NCI-H1436 (cell line): ENCODE data around the gene GRM7.

Source experiments
- DNase-seq: peaks from one replicate; lab custom pipeline; 2025; lab: John Stamatoyannopoulos, UW

Gene GRM7

DNA sequence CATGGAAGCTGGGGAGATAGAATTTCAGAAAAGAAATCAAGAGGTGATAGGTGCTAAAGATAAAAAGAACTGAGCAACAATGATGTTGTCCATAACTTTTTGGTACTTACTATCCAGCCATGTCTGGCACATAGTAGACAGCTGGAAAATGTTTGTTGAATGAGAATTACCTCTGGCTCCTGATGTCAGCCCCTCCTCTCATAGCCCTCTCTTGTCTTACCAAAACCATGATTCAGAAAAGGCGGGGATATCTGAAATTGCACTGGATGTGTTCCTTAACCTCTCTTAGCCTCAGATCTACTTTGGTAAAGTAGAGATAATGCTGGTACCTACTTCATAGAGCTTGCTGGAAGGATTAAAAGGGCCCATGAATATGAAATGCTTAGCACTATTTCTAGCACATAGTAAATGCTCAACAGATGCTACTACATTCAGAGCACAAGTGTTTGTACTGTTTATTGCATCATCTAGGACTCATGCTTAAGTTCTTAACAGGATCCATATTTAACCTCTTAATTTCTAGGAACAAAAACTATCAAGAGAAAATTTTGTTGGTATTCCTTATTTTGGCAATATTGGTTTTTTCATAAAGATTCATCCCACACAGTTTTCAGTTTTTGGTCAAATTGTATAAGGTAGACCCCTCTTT lies 859.9 kb downstream of the GRM7 start:
- DNase-seq, result no peak

DNA sequence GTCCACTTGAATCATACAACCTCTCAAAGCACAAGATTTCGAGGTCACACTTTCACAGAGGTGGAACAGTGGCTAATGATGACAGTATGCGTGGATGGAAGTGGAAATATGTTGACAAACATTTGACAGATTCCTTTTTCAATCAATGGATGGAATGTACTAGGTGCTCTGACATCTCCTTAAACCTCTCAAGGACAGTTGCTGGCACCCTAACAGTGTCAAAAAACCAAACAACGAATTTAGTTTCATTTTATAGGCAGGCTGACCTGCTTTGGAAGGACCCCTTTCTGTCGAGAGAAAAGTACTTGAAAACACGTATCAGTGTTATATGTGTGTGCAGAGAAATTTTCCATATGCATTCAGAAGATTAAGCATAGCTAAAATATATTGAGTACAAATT lies 861.0 kb downstream of the GRM7 start:
- DNase-seq, result no peak

DNA sequence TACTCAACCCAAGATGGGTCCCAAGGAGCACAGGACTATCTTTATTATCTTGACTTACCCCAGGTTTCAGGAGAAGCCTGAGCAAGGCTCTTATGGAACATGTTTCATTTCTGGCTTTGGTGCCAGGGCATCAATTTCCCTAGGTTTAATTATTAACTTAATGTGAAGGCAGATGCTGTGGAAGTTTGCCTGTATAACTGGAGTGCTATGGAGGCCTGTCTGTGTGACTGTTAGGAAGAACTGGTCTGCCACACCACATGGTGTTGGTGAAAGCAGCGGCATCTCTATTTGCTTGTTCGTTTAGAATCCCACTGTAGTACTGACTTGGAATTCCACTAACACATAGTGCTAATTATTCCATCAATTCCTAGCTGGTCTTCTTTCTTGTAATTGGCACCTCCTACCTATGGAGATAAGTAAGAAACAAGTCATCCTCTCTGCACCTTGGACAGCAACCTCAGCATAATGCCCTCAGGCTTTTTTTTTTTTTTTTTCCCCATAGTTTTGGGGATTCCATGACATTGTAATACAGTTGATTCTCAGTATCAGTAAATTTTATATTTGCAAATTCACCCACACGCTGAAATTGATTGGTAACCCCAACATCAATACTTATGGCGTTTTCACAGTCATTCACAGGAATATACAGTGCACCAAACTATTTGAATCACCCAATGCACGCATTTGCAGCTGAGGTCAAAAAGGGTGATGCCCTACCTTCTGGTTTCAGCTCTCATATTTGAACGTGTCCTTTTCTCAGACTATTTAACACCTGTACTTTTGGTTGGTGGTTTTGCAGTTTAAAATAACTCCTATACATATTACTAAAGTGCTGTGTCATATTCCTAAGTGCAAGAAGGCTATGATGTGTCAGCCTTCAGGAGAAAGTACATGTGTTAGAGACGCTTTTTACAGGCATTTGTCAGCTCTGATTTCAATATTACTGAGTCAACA lies 867.9 kb downstream of the GRM7 start:
- no peak for DNase-seq

- no peak for DNase-seq
Observed at GRCh38 chr3:7733933-7734332, 873.0 kb downstream of the GRM7 start.

DNA sequence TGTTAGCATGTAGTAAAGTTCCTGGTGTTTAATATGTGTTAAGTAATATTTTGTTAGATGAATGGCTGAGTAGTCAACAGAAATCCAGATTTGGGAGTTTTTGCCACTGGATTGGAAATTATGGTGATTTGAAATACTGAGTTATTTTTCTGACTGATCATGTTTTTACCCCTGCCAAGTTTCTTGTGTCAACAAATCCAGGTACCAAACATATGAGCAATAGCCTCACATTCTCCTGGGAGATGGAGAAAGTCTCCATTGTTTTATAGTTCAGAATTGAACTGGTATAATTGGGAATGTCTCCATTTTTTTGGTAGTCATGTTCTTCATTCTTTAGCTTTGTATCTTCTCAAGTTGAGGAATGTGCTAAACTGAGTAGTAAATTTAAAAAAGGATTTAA lies 873.5 kb downstream of the GRM7 start:
- DNase-seq, result no peak

GRCh38 chr3:7737263-7737662 lies 876.3 kb downstream of the GRM7 start:
- DNase-seq, result no peak

DNA sequence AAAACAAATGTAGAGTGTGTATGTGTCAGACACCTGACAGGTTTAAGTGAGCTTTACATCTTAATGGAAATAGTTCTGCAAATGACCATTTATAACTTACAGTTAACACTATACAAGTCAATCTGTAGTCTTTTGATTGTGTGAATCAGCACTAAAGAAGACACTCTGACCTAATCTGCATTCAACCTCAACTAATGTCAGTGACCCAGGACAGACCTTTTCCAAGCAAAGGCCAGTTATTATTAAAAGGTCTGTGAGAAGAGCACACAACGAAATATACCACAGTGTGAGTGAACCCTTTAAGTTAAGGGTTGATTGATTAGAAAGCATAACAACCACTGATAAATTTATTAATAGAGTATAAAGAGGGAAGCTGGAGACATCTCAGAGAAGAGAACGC lies 878.8 kb downstream of the GRM7 start:
- DNase-seq, result no peak

GRCh38 chr3:7740458-7740857 lies 879.5 kb downstream of the GRM7 start:
- no peak for DNase-seq

DNA sequence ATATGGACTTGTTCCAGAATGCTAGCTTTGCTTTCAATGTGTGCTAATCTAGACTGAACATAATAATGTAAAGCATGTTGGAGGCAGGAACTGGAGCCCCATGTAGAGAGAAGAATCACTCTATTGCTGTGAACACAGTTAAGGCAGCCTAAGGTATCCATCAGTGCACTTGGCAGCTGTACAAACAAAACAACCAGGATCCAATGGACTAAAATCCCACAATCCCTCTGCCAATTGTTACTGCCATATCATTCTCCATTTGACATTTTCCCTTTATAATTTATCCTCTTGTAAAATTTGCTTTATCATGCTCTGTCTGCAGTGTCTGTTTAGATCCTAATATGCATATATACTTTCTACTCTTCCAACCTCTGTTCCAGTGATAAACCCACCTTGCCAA lies 883.9 kb downstream of the GRM7 start:
- no peak for DNase-seq

DNA sequence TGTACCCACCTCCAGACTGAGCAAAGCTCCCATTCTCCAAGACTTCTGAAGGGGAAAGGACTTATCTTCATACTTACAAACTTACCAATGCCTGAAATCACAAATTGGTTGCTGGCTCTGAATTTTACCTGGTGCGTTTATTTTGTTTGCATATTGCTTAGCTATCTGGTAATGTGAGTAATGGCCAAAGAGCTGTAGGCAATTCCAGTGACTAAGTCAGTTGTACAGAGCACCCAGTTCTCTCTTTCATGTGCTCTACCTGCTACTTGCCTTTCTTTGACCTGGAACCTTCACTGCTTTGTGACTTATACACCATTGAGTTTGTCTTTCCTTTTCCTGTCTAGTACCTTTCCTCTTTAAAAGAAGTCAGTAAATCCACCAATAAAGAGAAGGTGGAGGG lies 884.8 kb downstream of the GRM7 start:
- DNase-seq, result no peak

DNA sequence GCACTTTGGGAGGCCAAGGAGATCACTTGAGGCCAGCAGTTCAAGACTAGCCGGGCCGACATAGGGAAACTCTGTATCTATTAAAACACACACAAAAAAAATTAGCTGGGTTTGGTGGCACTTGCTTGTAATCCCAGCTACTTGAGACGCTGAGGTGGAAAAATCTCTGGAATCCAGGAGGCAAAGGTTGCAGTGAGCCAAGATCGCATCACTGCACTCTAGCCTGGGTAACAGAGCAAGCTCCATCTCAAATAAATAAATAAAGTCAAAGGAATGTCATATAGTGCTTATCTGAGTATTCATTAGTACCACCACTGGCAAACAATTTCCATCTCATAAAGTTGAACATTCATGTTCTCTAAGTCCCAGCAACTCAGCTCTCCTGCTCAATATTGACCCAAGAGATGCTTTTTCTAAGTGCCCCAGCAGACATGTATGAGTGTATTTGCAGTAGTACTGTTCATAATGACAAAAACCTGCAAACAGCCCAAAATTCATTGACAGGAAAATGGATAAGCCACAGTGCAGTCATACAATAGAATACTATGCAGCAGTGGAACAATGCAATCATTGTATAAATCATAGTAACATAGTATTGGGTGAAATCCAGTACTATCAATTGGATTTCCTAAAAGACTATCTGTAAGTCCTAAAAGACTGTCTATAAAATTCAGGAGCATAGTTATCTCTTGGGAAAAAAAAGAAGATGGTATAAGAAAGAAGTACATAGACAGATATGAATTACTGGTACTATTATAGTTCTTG lies 889.2 kb downstream of the GRM7 start:
- DNase-seq, result no peak

- DNase-seq, result no peak
Observed at GRCh38 chr3:7752005-7752404, 891.1 kb downstream of the GRM7 start.

DNA sequence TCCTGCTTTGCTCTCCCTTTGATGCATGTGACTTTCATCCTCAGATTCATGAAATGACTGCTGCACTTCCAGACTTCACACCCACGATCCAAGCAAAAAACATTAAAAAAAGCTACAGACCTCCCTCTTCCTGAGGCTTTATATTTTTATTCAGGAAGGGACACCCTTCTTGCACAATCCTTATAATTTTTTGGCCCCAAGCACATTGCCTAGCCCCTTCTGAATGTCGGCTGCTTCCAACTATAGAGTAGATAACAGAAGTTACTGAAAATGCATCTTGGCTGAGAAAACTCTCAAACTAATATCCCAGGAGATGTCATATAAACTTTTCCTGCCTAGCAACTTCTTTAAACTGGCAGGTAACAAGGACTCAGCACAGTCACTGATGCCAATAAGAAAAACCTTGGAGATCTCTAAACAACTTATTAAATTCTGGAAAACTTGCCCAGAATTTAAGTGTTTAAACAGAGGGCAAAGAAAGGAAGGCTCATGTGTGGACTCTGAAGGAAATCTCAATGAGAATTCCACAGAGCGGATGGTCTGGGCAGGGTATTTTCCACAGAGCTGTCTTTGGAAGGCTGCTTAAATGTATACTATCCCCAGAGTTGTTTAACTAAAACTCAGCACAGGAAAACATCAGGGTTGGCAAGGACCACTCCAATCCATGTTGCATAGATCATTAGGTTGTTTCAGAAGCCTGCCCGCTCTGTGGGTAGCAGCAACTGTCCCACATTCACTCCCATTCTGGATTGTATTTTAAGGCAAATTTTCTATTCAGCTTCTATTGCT lies 893.9 kb downstream of the GRM7 start:
- DNase-seq, result no peak

- DNase-seq, result no peak
Observed at GRCh38 chr3:7759630-7760029, 898.7 kb downstream of the GRM7 start.

GRCh38 chr3:7760718-7761117 lies 899.8 kb downstream of the GRM7 start:
- no peak for DNase-seq

- DNase-seq, result no peak
Observed at GRCh38 chr3:7764115-7764514, 903.2 kb downstream of the GRM7 start.

GRCh38 chr3:7766530-7766929 lies 905.6 kb downstream of the GRM7 start:
- no peak for DNase-seq

- DNase-seq, result no peak
Observed at GRCh38 chr3:7779331-7779730, 918.4 kb downstream of the GRM7 start.

DNA sequence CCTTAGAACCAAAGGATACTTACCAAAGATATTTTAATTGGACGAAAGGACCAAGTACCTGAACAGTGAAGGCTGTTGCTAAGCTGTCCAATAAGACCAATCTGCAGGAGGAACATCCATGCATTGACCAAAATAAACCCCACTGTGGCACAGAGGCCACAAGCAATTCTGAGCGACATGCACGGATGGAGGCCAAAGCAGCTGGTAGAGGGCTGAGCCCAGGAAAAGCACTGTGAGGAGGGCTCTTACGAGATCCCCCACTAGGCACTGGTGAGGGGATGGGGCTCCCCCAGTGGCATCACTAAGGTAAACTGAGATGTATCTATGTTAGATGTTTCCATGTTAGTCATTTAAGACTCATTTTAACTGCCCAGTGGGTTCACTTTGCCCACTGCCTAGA lies 920.5 kb downstream of the GRM7 start:
- no peak for DNase-seq

GRCh38 chr3:7787871-7788828 lies 927.2 kb downstream of the GRM7 start:
- no peak for DNase-seq

GRCh38 chr3:7788881-7789280 lies 928.0 kb downstream of the GRM7 start:
- no peak for DNase-seq
